Fibroblast of skin of abdomen (primary cell): ENCODE results near the gene IQCH.
"Not testable (repeated sequence)": the region's sequence is repeated elsewhere in the genome, so short reads cannot be mapped to it uniquely, and the experiment has no call there.

Experiments
- DNase-seq: peaks from one replicate; pipeline ENCODE4 v3.0.0-alpha.2; 2013

Gene IQCH

DNA sequence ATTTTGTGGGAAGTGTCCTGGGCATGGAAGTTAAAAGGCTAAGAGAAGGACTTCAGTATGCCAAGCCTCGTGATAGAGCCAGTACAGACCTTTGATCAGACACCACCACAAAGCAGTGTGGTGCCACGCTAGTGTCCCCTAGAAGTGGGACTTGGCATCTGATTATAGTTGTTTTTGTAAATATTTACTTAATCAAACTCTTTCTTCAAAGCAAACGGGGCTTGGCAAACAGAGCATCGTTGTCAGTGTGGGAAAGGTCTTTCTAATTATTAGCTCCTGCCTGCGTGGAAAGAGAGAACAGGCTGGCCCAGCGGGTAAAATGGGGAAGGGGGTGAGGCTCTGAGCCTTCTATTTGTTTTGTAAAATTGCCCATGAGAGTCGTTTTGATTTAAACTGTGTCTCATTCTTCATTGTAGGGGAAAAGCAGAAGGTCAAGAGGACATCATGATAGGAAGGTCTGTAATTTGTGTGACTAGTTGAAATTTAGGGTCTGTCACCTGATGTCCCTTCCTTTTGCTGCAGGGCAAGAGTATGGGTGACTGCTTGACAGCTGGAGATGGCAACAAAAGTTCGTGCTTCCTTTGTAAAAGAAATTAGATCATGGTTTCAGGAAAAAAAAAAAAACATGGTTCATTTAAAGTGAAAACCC is 105.0 kb downstream of the IQCH start:
- DNase-seq: no peak

DNA sequence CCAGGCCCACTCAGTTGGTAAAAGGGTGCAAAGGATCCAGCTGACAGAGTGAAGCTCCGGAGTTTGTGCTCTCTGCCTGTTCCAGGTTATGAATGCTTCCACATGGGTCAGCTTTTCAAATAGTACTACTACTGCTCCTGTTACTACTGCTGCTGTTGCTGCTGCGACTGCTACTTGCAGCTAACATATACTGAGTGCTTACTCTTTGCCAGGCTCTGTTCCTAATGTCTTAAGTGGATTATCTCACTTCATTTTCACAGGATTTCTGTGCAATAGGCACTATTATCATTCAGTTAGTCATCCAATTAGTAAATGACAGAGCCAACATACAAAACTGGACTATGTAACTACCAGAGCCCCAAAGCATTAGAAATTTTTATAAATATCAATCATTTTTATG is 106.5 kb downstream of the IQCH start:
- DNase-seq: no peak

DNA sequence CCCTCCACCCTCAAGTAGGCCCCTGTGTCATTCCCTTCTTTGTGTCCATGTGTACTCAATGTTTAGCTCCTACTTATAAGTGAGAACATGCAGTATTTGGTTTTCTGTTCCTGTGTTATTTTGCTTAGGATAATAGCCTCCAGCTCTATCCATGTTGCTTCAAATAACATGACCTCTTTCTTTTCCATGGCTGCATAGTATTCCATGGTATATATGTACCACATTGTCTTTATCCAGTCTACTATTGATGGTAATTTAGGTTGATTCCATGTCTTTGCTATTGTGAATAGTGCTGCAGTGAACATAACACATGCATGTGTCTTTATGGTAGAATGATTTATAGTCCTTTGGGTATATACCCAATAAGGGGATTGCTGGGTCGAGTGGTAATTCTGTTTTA is 109.1 kb downstream of the IQCH start:
- not testable (repeated sequence) for DNase-seq

DNA sequence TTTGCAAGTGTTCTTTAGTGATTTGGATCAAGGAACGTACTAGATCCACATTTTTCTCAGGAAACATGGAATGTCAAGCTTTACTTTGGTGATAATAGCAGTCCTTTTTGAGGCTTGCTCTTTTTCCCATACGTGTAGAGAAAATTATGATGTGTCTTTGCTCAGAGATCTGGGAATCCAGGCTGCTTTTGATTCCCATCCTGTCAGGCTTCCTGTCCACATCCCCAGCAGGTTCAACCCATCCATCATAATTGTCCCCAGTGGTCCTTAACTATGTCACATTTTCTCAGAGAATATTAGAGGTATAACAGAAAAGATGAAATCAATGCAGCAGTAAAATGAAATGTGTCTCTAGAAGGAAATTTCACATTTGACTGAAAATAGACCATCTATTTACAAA is 111.4 kb downstream of the IQCH start:
- DNase-seq: no peak

DNA sequence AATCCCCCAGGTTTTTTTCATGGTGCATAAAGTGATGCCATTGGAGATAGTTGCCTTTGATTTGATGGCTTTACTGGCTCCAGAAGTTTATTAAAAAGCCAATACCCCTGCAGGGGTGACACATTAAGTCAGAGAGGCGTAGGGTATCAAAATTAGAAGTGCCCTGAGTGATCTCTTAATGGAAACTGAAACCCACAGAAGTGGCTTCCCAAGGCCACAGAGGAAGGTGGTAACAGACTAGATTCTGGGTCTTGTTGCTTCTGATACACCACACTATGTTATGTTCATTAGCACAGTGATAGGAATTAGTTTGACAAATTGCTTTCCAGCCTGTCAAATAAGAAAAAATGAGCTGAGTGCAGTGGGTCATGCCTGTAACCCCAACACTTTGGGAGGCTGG is 112.3 kb downstream of the IQCH start:
- DNase-seq: no peak

DNA sequence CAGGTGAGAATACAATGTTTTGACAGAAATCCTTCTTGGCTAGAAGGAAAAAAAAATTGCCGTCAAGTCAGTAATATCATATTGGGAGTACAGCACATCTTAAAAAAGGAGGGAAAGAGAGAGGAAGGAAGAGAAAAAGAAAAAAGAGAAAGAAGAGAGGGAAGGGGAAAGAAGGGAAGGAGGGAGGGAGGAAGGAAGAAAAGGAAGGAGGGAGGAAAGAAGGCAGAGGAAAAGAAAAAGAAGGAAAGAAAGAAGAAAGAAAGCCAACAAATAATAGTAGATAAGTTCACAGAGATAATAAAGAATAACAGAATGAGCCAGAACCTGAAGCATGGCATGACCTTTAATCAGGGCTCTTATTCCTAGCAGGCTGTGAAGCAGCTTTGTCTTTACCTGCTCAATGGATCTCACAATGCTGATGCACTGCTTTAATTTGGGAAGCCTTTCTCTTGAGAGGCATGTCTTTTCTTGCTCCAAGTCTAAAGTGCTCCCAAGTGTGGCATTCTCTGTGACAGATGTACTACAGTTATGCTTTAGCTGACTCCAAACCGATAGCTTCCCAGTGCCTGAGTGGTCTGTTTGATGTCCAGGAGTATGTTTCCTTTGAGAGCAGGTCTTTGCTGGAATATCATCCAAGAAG is 114.9 kb downstream of the IQCH start:
- DNase-seq: no peak

DNA sequence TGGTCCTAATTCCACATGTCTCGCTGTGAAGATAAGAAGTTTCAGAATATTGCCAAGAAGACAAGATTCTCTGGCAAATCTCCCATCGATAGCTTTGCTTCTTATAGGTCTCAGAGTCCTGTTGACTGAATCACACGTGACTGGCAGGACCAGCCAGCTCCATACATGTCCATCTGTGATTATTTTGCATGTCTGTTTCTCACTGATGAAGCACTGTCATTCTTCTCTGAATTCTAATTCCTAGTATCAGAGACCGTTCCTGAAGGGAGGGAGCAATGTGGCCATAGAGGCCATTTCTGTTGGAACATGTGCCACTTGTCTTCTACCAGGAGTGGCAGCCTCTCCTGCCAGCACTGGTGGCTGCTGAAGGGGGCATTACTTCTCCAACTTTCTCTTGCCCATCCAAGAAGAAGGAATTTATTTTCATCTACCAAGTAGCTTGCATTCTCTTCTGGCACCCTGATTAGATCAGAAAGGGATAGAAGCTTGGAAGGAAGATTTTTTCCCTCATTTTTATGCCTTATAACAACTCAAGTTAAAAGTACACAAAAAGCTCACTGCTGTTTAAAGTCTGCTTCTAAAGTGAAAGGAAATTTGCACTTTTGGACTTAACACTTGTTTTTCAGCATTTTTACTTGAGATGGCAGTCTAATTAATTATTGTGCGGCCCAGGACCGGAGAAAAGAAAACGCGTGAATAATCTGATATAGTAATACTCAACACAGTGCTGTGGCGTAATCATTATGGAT is 115.8 kb downstream of the IQCH start:
- no peak for DNase-seq

DNA sequence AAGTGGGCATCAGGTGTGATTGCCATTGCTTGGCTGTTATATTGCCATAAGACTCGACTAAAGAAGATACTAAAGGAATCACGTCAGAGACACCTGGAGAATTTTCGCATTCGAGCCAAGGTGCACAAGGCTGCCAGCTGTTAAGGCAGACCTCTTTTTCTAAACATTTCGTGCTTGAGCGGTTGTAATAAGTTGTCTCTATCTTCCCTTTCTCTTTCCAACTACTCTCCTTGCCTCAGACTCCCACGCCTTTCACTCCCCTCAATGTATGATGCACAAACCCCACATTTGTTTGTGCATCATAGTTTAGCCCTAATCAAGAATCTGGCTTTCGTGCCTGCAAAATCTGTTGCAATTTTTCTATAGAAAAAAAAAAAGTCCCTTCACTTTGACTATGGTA is 118.0 kb downstream of the IQCH start:
- DNase-seq: no peak

DNA sequence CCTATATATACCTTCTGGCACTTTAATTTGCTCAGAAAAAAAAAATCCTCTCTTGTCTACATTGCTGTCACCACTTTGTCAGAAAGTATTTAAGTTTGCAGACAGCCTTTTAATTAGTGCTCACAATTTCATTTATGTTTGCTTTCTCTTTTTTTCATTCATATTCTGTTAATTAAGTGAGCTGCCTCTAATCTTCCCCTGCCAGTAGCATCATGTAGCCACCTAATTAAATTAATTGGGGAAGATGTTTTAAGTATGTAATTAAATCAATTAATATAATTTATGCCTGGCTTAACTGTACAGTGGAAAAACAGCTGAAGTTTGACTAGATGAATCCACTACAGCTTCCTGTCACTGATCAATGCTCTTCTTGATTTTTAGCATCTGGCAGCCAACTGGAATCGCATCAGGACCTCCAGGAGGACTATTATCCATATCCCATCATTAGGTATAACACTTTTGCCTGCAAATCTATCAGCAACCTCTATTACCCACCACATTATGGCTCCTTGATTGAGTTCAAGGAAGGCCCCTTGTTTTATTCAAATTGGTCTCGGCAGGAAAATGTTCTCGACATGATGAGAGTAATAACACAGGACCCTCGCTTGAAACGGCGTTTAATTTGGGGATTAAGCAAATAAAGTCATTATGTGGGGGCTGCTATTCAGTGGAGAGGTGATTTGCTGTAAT is 118.5 kb downstream of the IQCH start:
- no peak for DNase-seq

DNA sequence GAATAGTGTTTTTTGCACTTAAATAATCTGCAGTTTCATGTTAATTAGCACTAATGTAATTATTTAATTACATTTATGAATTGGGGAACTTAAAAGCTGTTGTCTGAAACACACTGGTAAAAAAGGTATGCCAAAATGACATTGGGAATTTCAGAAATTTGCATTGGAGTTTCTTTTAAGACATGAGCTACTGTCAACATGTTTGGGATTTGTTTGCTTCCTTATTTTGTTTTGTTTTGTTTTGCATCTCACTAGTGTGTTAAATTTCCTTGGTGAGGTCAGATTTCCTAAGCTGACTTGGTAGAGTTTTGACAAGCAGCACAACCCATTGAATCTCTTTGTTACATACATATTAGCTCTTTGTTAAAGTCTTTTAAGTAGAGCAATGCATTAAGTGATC is 119.4 kb downstream of the IQCH start:
- DNase-seq: no peak

DNA sequence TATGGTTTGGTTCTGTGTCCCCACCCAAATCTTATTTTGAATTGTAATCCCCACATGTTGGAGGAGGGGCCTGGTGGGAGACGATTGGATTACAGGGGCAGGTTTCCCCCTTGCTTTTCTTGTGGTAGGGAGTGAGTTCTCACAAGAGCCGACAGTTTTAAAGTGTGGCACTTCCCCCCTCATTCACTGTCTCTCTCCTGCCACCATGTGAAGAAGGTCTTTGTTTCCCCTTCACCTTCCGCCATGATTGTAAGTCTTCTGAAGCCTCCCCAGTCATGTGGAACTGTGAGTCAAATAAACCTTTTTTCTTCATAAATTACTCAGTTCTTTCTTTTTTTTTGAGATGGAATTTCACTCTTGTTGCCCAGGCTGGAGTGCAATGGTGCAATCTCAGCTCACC is 124.9 kb downstream of the IQCH start:
- DNase-seq: no peak

DNA sequence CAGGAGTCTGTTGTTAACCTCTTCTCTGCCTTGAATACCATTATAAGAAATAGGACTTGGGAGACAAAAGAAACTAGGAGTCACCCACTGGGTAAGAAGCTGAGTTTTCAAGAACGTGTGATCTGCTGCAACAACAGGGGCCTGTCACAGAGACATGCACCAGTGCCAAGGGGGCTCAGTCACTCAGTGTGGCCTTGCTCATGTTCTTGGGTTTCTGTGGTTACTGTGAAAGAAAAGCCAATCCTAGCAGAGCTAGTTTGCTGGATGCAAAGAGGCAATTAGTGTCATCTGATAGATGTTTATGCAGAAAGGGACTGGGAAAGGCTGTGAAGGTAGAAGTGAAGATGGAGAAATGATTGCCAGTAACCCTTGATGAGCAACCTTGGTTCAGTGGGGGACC is 126.3 kb downstream of the IQCH start:
- DNase-seq: no peak

DNA sequence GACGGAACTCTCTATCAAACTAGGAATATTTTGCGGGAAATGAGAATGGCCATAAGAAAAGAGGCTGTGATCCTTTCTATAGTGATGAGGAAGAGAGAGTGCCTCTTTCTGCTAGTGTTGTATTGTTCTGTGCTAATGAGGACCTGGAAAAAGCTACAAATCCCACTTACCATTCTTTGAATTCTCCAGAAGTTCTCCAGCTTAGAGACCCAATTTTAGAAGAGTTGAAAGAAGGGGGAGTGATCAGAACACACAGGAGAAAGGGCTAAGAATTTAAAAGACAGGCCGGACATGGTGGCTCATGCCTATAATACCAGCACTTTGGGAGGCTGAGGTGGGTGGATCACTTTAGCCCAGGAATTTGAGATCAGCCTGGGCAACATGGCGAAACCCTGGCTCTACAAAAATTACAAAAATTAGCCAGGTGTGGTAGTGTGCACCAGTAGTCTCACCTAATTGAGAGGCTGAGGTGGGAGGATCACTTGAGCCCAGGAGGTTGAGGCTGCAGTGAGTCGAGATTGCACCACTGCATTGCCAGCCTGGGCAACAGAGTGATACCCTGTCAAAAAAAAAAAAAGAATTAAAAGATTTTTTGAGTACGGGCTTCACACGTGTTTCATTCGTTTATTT is 126.9 kb downstream of the IQCH start:
- DNase-seq: no peak

DNA sequence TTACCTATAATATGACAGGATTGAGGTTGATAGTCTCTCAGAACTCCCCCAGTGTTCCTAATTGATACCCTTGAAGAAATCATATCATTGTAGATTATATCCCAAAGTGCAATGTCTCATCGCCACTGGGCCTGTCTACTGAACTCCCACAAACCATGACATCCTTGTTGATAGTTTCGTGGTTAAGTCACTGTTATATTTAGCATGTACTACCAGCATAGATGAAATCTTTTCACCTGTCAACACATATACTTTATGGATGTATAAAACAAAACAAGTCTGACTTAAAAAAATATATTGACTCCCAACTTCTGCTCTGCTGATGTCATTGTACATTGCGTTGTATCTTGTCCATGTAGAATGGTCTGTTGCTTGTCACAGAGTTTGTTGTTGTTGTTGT is 128.1 kb downstream of the IQCH start:
- DNase-seq: no peak

DNA sequence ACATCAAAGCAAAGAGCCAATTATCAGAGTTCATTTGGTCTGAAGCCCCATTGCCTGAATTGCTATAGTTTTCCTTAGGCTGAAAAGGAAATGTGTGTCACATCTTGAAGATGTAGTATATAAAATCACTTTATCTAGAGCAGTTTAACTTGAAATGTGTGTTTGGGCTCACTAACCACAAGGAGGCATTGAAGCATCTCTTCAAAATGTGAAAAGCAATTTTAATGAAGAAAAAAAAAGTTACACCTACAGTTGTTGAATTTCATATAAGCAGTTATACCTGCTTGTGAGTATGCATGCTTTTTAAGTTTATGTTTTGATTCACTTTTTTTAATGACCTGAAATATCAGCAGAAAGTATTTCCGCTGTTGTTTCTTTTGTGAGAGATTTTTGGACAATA is 129.3 kb downstream of the IQCH start:
- no peak for DNase-seq

DNA sequence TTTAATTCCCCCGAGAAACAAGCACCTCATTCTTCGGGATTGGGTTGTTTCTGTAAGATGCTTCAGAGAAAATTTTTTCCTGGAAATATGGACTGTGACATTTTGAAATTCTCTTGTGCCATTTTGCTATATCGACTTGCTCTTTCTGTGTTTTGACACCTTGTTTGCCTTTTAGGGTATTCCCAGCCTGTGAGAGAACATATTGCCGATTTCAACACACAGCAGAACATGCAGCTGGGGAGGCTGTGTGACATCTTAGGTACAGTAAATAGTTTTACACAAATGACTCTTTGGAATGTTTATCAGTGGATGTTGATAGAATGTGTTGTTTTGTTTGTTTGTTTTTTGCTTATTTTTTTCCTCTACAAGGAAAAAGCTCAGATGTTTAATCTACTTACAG is 130.2 kb downstream of the IQCH start:
- no peak for DNase-seq

DNA sequence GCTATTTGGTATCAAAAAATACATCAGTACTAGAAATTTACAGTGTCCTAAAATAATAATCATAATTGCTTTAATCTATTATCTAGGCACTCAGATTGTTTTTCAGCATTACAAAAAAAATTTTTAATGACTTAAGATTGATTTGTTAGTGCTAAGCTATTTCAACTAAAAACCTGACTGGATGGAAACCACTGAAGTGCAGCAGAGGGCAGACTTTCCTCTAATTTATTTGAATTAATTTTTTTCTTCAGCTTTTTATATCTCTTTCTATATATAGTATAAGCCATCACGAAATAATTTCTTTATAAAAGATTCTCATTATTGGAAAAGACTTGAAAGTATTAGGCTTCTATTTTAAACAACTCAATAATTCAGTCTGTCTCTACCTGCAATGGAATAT is 131.4 kb downstream of the IQCH start:
- no peak for DNase-seq

DNA sequence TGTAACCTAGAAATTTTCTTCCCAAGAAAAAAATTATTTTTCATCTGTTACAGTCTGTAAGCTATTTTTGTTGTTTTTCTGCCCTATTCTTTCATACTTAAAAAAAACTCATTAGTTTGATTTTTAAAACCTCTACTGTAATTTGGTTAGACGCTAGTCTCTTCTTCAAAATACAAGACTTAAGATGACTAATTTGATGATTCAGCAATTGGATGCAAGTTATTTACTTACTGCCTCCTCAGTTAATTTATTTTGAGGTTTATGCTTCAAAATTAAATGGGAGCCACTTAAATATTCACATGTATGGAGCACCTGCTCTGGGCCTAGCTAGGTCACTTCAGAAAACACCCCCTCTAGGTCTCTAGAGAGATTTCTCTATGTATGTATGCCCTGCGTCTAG is 132.4 kb downstream of the IQCH start:
- DNase-seq: no peak

DNA sequence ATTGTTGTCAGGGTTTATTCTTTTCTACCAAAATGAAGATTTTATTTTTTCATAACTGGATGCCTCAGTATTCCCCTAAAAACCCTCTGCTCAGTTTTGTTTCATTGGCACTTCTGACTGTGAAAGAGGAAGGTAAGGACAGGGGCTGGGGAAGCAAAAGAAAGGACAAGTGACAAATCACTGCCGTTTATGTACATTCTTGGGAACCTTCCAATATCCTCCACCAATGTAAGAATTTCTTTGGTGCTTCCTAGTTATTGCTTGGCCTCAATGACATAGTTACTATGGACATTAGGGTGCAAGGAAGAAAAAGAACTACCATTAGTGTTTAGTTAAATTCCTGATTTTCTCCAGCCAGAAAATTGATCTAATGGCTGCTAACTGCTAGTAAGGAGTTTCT is 135.4 kb downstream of the IQCH start:
- DNase-seq: no peak

DNA sequence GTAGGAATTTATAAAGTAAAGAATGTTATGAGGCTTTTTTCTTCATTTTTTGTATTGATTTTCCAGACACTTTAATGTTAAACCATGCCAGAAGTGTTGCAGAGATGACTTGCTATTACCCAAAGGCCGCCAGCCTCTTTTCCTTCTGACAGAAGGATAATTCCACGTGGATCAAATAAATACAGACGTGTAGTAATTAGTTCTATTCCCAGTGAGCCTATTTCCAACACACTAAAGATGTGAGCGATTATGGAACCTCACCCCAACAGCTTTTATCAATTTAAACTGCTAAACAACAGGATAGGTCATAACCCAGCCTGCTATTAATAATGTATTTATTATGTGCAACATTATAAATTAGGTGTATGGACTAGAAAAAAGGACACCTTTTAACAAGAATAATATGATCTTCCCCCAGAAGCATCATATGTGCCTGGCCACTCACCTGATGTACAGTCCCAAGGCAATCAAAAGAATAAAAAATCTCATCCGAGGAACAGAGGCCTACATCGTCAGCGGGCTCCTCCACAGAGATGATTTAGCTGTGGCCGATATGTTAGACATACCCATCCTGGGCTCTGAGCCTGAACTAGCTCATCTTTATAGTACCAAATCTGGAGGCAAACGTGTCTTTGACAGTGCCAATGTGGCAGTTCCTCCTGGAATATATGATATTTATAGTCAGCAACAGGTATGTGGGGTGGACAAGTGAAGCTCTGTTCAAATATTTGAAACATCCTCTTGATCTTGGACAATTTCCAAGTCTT is 140.5 kb downstream of the IQCH start:
- no peak for DNase-seq

DNA sequence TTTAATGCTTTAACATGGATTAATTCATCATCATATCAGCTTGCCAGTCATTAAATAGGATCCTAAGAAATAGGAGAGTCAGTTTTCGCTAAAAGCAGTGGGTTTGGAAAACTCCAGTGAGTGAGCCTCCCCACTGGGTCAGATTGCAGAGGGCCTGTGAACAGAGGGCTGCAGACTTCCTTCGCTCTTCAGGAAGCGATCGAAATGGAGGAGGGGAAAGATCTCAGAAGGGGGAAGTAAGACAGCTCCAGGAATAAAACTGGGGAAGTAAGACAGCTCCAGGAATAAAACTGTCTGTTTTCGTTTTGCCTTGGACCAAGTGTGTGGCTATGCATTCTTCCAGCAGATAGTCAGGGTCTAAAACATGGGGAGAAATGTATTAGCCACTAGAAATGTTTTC is 141.5 kb downstream of the IQCH start:
- DNase-seq: no peak

DNA sequence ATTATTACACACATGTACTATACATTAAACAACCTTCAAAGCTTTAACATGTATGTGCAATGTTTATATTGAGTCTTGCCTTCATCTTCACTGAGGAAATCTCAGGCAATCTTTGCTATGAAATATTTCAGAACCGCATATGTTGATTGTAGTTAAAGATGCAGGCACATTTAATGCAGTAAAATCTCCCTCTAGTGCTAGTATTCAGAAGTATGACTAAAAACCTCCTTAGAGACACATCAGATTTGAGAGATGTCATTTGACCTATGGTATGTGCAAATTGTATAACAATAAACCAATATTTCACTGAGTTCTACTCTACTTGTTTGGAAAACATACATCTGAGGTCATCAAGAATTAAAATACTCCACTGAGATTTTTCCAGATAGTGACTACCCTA is 142.6 kb downstream of the IQCH start:
- DNase-seq: no peak
